Uterus (tissue), 2 donors: ENCODE measurements around the gene GALNTL6.

Experiments used
- CTCF ChIP-seq, 4 experiments: fragments of 200-600 bp in 2 of 4; fragments of 450-650 bp in 2 of 4; sonication (generic) in 2 of 4; IDR thresholded peaks; one replicate each; pipeline ENCODE4 v1.5.1; 2016 to 2019; ENCODE audit warnings: antibody characterized with exemption in 4 of 4, mild to moderate bottlenecking in 2 of 4, moderate library complexity in 1 of 4
- POLR2A ChIP-seq, 2 donors: fragments of 450-650 bp; IDR thresholded peaks; one replicate each; pipeline ENCODE4 v1.6.1; 2016; ENCODE audit warnings: antibody characterized with exemption in 2 of 2, mild to moderate bottlenecking in 1 of 2, moderate library complexity in 1 of 2

- TF ChIP-seq POLR2A (IDR thresholded peaks at IDR 0.05) (no peak), CTCF (IDR thresholded peaks at IDR 0.05) (no peak)
Observed at GRCh38 chr4:172997217-172997609, 1184.0 kb downstream of the GALNTL6 start.
